Endometrial microvascular endothelial cells (primary cell): ENCODE measurements around the gene BCAP31. TPM values are rescaled to one million over a fixed set of nuclear protein-coding genes. Genes with fewer than 3 reads are reported as not detected.
"Not testable (repeated sequence)": the region's sequence is repeated elsewhere in the genome, so short reads cannot be mapped to it uniquely, and the experiment has no call there.

ENCODE experiments used
- in situ Hi-C: cut with HindIII; loops from 2 replicates; pipeline ENCODE4 v1.10.0; 2017; ENCODE audit warnings: low sequenced_read_pairs, low pct_unique_long_range_greater_than_20kb; ENCODE audit errors: inconsistent ontology term
- total RNA-seq: library from RNA; depleted of rRNA; stranded (reverse); fragments of >200 nt; gene quantifications from one replicate; pipeline ENCODE4 v1.2.3, GENCODE V29; 2015; ENCODE audit errors: inconsistent ontology term

Gene BCAP31
- total RNA-seq, 1 donor from 2014 or later = 282 TPM

DNA sequence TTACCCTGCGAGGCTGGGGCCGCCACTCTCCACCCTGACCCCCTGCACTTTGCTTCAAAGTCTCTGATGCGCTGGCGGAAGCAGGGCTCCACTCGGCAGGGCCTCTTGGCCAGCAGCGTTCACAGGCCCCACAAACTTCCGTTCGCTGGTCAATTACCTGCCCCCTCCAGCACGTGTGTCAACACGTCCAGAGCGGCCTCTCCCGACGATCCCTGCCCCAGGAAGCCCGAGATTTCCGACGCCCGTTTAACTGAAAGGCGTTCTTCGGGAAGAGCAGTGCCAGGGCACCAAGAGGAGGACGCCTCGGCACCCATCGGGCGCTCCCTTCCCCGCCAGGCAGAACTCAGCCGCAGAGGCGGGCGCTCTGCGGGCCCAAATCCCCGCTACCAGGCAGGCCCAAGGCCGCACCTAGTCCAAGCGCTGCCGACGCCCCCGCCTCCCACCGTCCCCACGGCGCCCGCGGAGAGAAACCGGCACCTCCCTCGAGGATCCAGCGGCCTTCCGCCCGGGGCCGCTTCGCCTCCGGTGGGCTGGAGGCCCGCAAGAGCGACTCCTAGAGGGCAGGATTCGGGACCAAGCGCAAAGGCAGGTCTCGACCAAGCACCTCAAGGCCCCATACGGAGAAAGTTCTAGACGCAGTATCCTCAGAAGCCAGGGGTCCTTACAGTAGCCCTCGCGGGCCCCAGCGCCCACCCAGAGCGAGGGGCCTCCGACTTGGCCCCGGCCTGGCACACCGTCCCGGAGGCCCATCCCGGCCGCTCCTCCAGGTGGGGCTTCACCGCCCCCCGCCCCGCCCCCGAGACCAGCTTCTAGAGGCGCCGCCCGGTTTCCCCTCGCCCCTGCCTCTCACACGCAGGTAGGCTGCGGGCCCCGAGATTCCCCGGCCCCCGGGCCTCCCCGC, 586 bp downstream of the BCAP31 start:
- in situ Hi-C loops = no loop called here

DNA sequence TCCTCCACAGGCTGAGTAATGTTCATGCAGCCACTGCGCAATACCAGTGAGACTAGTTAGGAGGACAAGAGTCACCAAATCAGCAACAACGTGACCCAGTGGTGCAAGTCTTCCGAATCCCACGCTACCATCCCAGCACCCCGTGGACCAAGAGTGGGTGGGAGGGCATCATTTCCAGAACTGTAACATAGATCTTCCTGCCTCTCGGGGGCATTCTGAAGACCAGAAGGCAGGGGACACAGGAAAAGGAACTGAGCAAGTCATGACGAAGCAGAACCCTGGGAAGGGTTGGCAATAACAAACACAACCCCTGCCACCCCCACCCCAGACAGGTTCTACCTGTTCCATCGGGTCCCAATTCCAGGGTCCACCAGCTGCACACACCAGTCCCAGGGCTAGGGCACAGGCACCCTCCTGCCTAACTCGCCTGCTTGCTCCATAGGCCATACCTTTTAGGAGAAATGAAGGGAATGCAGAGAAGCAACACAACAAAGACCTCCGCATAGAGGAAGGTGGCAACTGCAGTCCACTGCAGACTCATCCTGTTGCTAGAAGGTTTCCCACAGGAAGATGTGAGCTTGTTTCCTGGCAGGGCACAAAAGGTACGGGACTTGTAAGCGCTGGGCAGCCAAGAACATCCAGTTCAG, 1.4 kb downstream of the BCAP31 start:
- in situ Hi-C loops = no loop called here

- in situ Hi-C loops = no loop called here
Observed at GRCh38 chrX:153719701-153720100, 4.5 kb downstream of the BCAP31 start.

DNA sequence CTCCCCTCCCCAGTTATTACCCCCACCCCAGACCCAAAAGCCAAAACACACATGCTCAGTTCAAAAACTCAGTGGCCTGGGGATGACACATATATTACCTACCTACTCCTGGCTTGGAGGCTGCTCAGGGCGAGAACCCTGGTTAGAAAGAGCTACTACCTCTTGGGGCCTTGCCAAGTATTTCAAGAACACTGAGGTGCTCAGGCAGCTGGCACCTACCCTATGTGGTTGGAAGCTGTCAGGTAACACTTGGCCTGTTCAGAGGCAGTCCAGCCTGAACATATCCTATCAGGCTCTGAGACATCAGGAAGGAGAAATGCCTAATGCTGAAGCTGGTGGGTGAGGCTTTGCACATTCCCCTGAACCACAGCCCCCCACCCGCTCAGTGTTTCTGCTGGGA, 4.9 kb downstream of the BCAP31 start:
- in situ Hi-C loops = no loop called here

DNA sequence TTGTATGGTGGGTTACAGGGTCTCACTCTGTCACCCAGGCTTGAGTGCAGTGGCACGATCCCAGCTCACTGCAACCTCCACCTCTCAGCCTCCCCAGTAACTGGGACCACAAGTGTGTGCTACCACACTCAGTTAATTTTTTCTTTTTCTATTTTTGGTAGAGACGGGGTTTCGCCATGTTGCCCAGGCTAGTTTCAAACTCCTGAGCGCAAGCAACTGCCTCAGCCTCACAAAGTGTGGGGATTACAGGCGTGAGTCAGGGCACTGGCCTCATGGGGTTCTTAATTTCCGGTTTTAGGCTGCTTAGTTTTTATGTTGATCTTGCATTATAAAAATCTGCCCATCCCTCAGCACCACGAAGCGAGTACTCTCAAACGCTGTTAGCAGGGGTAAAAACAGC, 6.7 kb downstream of the BCAP31 start:
- in situ Hi-C loops = no loop called here

DNA sequence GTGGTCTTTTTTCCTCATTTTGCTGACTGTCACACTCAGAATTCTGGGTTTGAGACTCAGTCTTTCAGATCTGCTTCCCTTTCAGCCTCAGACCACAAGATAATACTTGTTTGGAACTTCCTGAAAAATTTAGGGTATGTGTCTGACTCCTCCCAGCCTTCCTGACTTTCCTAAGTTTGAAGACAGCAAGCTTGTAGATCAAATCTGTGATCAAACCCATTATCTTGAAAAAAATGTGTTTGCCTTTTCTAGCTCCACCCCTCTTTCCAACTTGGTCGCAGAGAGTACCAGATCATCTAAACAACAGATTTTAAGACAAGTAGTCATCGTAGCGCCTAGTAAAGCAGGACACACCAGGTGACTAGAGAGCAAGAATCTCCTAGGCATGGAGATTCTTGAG, 9.9 kb downstream of the BCAP31 start:
- in situ Hi-C loops = no loop called here

DNA sequence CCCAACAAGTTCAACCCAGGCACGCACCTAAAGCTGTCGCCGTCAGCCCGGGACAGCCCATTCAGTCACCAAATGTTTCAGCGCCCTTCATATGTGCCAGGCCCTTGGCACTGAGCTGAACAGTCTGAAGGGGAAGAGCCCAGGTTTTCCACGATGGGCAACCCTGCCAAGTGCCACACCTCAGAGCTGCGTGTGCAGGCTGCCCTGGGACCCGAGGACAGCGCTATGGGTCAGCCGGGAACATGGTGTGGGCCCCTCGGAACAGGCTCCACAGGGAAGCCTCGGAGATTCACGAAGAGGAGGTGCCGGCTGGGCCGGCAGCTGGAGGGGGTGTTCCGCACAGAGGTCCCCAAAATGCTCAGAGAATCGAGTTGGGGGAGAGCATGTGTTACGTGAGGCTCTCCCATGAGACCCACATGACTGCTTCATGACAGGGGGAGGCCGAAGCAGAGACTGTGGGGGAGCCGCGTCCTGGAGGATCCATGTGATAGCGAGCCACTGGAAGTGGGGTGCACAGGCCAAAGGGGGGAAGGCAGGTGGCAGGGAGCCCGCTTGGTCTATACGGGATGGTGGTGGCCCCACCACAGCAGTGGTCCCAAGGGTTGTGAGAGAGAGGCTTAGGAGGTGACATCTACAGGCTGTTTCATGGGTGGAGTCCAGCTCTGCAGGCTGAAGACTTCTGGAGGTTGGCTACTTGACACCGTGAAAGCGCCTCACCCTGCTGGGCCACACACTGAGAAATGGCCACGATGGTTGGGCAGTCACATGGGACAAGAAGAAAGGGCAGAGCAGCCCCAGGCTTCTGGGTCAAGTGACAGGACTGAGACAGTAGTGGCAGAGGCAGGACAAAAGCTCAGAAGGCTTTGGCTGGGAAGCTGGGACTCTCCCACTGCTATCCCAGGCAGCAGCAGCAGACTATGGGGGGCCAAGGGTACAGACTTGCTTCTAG, 14.2 kb downstream of the BCAP31 start:
- in situ Hi-C loops = no loop called here

DNA sequence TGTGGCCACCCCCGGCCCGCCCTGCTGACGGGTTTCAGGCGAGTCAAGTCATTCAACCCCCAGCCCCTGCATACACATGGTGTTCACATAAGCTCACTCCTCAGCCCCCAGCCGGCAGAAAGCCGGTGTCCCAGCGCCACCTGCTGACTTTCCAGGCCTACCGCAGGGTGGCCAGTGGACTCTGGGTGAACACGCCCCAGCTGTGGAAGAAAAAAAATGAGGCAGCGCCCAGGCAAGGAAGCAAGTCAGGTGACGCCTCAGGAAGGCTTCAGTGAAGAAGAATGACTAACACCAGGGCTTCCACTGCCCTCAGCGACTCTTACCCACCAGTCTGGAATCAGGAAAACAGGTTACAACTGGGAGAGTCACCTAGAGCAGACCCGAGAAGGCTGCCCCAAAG, 15.8 kb downstream of the BCAP31 start:
- in situ Hi-C loops = no loop called here

GRCh38 chrX:153707406-153707805, 16.8 kb downstream of the BCAP31 start:
- in situ Hi-C loops = no loop called here

DNA sequence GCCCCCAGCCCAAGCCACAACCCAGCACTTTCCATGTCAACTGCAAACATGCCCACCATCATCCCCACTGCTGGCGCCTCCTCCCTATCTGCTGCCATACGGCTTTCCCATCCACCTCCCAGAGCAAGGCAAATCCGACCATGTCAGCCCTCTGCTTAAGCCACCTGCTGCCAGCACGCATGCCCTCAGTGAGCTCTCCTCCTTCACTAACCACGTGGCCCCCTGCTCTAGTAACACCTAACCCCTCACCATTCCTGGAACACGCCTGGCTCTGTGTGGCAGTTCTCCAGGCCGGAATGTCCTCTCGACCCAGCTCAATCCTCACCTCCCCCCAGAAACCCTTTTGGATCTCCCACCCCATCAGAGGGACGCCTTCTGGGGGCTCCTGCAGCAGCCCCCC, 17.4 kb downstream of the BCAP31 start:
- in situ Hi-C loops = no loop called here

- in situ Hi-C loops = not testable (repeated sequence)
Observed at GRCh38 chrX:153705403-153706060, 18.7 kb downstream of the BCAP31 start.

DNA sequence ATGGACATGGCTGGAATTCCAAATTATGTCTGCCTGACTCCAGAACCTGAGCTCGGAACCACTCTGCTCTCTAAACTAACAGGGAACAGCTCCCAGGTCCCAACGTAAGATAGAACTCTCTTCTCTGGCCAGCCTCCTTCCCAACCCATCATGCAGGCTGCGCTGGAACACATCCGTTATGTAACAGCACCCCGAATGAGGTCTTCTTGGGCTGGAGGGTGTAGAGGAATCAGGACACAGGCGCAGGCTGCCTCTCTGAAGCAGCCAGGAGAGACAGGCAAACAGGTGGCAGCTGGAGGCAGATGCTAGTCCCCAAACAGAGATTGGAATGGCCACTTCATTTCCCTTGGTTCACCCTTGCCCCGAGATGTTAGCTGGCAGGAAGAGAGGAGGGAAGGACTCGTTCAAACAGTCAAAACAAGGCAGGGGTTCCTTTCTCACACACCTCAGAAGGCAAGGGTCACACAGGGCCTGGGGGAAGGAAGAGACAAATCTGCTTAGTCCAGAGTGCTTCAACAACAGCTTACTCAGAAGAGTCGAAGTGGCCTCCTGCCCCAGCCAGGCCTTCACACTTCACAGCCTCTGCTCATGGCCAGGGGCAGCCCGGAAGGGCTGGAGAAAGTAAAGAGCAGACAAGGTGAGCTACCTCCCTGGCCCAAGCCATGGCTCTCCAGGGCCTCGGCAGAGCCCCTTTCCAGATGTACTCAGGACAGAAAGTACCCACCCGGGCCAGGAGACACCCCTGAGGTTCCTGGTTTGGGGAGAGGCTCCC, 19.4 kb downstream of the BCAP31 start:
- in situ Hi-C loops = not testable (repeated sequence)

DNA sequence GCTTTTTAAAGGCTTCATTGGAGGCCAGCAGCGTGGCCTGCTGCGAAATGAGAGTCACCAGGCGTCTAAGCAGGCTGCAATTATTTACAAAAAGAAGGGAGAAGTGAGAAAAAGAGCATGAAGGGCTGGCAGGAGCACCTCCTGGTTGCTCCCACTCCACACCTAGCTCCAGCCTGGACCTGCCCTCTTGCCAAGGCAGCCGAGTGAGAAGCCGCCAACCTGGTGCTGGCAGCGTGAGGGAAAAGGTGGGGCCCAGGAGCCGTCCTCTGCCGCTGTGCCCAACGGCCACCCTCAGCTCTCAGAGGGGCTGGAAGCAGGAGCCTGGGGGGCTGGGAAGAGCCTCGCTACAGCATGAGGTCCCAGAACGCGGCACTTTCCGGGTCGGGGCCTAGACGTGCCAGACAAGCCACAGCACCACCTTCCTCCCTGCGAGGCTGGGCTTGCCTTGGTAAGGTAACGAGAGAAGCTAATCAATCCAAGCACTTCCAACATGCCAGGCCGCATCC, 20.1 kb downstream of the BCAP31 start:
- in situ Hi-C loops = no loop called here

- in situ Hi-C loops = no loop called here
Observed at GRCh38 chrX:153703036-153703370, 21.2 kb downstream of the BCAP31 start.

DNA sequence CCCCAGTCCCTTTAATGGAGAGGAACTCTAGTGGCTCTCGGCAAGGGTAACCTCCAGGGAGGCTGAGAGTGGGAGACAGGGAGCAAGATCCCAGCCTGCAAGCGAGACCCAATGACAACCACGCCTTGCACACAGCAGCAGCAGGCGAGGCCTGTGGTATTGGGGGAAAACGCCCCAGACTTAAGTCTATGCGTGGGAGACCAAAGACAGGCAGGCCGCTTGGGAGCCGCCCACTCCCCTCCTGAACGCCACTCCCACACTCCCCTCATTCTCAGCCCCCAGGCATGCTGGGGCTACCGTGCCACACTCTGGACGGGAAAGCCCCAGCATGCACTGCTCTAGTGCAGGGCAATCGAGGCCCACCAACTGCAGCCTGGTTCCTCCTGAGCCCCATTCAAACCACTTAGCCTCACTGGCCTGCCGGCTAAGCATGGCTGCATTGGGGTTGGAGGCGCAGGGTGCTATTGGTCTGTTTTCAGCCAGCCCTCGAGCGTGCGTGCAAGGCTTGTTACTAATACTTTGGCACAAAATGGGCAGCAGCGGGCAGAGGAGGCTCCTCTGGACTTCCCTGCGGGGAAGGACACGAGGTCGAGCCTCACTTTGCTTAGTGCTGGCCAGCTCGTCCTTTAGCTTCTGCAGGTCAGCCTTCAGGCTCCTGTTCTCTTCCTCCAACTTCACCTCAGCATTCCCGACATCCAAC, 21.7 kb downstream of the BCAP31 start:
- in situ Hi-C loops = no loop called here

DNA sequence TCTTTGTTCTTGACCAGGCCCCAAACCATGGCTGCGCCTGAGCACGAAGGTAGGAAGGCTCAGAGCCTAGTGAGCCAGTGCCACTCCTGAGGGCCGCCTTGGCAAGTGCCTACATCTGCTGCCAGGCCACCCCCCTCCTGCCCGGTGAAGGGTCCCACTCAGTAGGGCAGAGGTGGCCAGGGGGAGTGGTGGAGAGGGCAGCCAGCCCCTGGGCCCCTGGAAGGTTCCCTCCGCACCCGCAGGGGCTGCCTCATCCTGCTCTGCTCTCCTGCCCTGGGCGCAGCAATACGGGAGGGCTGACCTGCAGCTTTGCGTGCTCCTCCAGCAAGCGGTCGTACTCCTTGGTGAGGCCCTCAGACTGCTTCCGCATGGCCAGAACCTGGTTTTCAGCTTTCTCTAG, 22.5 kb downstream of the BCAP31 start:
- in situ Hi-C loops = no loop called here

DNA sequence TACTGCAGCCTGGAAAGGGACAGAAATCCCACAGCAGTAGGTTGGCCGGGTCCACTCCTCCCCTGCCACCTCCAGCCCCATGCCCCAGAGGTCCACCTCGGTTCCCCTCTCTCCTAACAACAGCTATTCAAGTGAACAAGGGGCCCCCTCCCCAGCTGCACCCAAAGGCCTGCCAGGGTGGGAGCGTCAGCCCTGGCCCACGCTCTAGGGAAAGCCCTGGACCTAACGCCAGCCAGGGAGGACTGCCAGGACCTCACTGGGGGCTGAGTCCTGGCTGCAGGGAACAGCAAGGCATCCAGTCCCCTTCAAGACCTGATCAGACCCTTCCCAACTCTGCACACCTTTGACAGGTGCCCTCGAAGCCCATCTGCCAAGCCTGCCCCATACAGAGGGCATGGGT, 23.2 kb downstream of the BCAP31 start:
- in situ Hi-C loops = no loop called here
